Activated naive CD4-positive, alpha-beta T cell treated with anti-CD3 and anti-CD28 coated beads, Interleukin-2, amount 50 U/mL, for 24 hours (primary cell): ENCODE data around the gene SLC44A5.
"Not testable (repeated sequence)": the region's sequence is repeated elsewhere in the genome, so short reads cannot be mapped to it uniquely, and the experiment has no call there.

Experiments used
- H3K27ac Mint-ChIP-seq: one replicate; pipeline ENCODE4 v1.8.0; 2021; ENCODE audit warnings: mild to moderate bottlenecking, mixed read lengths
- H3K27me3 Mint-ChIP-seq: one replicate; pipeline ENCODE4 v1.8.0; 2021; ENCODE audit warnings: mixed read lengths
- H3K36me3 Mint-ChIP-seq: one replicate; pipeline ENCODE4 v1.8.0; 2021; ENCODE audit warnings: mixed read lengths
- H3K4me1 Mint-ChIP-seq: one replicate; pipeline ENCODE4 v1.8.0; 2021; ENCODE audit warnings: mixed read lengths
- H3K4me3 Mint-ChIP-seq: one replicate; pipeline ENCODE4 v1.8.0; 2021; ENCODE audit warnings: mild to moderate bottlenecking, mixed read lengths
- H3K9me3 Mint-ChIP-seq: one replicate; pipeline ENCODE4 v1.8.0; 2021; ENCODE audit warnings: mixed read lengths

The SLC44A5 gene

DNA sequence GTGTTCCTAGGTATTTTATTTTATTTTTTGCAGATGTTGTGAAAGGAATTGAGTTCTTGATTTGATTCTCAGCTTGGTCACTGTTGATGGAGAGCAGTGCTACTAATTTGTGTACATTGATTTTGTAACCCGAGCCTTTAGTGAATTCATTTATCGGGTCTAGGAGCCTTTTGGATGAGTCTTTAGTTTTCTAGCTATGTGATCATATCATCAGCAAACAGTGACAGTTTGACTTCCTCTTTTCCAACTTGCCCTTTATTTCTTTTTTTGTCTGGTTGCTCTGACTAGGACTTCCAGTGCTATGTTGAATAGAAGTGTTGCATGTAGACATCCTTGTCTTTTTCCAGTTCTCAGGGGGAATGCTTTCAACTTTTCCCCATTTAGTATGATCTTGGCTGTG lies 337.8 kb downstream of the SLC44A5 start:
- Mint-ChIP-seq H3K27ac (no peak overlapping the region), H3K27me3 (no peaks in the 10 kb centered on the region), H3K4me1 (no peaks in the 10 kb centered on the region)

DNA sequence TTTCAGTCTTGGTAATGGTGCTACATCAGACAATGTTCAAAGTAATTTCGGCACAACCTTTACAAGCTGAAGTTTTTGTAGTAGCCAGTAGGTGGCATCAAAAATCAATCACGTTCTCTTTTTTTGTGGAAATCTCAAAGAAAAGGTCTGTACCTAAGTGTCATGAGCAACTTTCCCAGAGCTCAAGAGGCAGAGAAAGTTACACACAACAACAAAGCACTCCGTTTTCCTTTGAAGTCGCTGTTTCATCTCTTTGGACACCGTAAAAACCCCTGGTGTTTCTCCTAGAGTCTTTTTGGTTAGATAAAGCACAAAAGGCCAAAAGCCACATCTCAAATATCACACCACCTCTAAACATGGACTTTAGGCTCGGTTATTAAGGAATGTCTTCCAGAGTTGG lies 345.1 kb downstream of the SLC44A5 start:
- H3K36me3 Mint-ChIP-seq = no peaks in the 10 kb centered on the region
- H3K27ac Mint-ChIP-seq = no peak overlapping the region
- H3K27me3 Mint-ChIP-seq = no peaks in the 10 kb centered on the region
- H3K4me3 Mint-ChIP-seq = no peak overlapping the region
- H3K9me3 Mint-ChIP-seq = no peaks in the 10 kb centered on the region
- no peaks in the 10 kb centered on the region for H3K4me1 Mint-ChIP-seq

More for the DNA sequence above, 337.8 kb downstream of the SLC44A5 start:
- no peaks in the 10 kb centered on the region for H3K36me3 Mint-ChIP-seq
- no peak overlapping the region for H3K4me3 Mint-ChIP-seq
- no peaks in the 10 kb centered on the region for H3K9me3 Mint-ChIP-seq

DNA sequence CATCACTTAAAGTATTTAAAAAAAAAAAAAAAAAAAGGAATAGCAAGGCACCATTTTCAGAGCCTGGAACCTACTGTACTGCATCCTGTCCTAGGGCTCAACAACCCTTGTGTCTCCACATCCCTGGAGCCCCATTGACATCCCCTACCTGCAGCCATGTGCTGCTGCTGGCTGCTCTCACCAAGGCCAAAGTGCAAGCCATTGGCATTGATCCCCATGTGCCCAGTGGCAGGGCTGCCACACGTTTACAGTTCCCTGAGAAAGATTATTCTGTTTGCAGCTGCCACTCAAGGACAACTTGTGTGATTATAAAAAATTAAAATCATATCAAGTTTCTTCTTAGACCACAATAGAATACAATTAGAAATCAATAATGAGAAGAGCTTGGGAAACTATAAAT lies 346.8 kb downstream of the SLC44A5 start:
- Mint-ChIP-seq H3K4me1 (no peaks in the 10 kb centered on the region), H3K4me3 (no peak overlapping the region), H3K27me3 (no peaks in the 10 kb centered on the region), H3K9me3 (no peaks in the 10 kb centered on the region), H3K27ac (no peak overlapping the region), H3K36me3 (no peaks in the 10 kb centered on the region)

GRCh38 chr1:75263616-75264015 lies 347.3 kb downstream of the SLC44A5 start:
- H3K9me3 Mint-ChIP-seq, H3K4me3 Mint-ChIP-seq, H3K27ac Mint-ChIP-seq, H3K4me1 Mint-ChIP-seq, H3K27me3 Mint-ChIP-seq, H3K36me3 Mint-ChIP-seq: not testable (repeated sequence)

- H3K4me1 Mint-ChIP-seq, H3K36me3 Mint-ChIP-seq, H3K27ac Mint-ChIP-seq, H3K27me3 Mint-ChIP-seq, H3K9me3 Mint-ChIP-seq, H3K4me3 Mint-ChIP-seq: not testable (repeated sequence)
These were observed 349.0 kb downstream of the SLC44A5 start for GRCh38 chr1:75261946-75262345.

- Mint-ChIP-seq H3K9me3 (no peaks in the 10 kb centered on the region), H3K27me3 (no peaks in the 10 kb centered on the region), H3K4me3 (no peak overlapping the region), H3K27ac (no peak overlapping the region), H3K36me3 (no peaks in the 10 kb centered on the region), H3K4me1 (no peaks in the 10 kb centered on the region)
These were observed 352.6 kb downstream of the SLC44A5 start for GRCh38 chr1:75258351-75258750.

DNA sequence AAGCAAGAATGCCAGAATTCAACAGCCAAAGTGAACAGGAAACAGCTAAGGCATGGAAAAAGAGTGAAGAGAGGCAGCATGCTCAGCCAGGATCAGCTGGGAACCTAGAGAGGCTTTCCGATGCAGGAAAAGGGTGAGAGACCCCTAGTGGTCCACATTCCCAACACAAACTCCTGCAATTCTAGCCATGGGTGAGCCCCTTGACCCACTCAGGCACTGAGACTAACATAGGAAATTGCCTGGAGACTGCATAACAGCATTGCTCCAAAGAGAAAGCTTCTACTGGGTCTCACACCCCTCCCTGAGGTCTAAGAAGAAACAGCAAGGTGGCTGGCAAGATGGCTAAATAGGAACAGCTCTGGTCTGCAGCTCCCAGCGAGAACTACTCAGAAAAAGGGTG lies 353.5 kb downstream of the SLC44A5 start:
- no peaks in the 10 kb centered on the region for H3K27me3 Mint-ChIP-seq
- no peak overlapping the region for H3K4me3 Mint-ChIP-seq
- no peaks in the 10 kb centered on the region for H3K36me3 Mint-ChIP-seq
- H3K4me1 Mint-ChIP-seq = no peaks in the 10 kb centered on the region
- H3K27ac Mint-ChIP-seq = no peak overlapping the region
- H3K9me3 Mint-ChIP-seq = no peaks in the 10 kb centered on the region

DNA sequence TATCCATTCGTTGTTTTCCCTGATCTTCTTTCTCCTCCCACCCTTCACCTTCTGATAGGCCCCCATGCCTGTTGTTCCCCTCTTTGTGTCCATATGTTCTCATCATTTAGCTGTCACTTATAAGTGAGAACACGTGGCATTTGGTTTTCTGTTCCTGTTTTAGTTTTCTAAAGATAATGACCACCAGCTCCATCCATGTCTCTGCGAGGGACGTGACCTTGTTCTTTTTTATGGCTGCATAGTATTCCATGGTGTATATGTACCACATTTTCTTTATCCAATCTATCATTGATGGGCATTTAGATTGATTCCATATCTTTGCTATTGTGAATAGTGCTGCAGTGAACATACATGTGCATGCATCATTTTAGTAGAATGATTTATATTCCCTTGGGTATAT lies 360.8 kb downstream of the SLC44A5 start:
- H3K9me3 Mint-ChIP-seq, H3K36me3 Mint-ChIP-seq, H3K4me3 Mint-ChIP-seq, H3K4me1 Mint-ChIP-seq, H3K27me3 Mint-ChIP-seq, H3K27ac Mint-ChIP-seq: not testable (repeated sequence)

GRCh38 chr1:75245239-75245638 lies 365.7 kb downstream of the SLC44A5 start:
- Mint-ChIP-seq H3K27me3 (no peaks in the 10 kb centered on the region), H3K4me3 (no peak overlapping the region), H3K4me1 (no peaks in the 10 kb centered on the region), H3K36me3 (no peaks in the 10 kb centered on the region), H3K27ac (no peak overlapping the region), H3K9me3 (no peaks in the 10 kb centered on the region)

GRCh38 chr1:75243124-75243523 lies 367.8 kb downstream of the SLC44A5 start:
- no peaks in the 10 kb centered on the region for H3K27me3 Mint-ChIP-seq
- H3K27ac Mint-ChIP-seq = no peak overlapping the region
- H3K4me1 Mint-ChIP-seq = no peaks in the 10 kb centered on the region
- H3K36me3 Mint-ChIP-seq = no peaks in the 10 kb centered on the region
- no peak overlapping the region for H3K4me3 Mint-ChIP-seq
- no peaks in the 10 kb centered on the region for H3K9me3 Mint-ChIP-seq

DNA sequence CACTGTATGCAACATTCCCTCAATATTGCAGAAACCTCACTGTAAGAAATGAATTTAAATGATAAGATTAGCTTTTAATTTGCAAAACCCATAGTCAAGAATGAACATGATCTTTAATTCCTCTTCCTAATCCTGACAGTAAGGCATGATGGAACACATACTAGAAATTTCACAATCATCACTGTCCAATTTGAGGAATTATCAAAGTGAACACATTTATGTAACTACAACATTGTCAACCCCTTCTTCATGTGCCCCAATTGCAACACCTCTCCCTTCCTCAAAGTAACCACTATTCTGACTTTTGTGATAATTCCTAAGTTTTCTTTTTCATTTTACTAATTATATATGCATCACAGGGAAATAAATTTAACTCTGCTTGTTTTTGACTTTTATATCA lies 373.6 kb downstream of the SLC44A5 start:
- no peaks in the 10 kb centered on the region for H3K4me1 Mint-ChIP-seq
- H3K36me3 Mint-ChIP-seq = no peaks in the 10 kb centered on the region
- H3K4me3 Mint-ChIP-seq = no peak overlapping the region
- no peaks in the 10 kb centered on the region for H3K27me3 Mint-ChIP-seq
- no peak overlapping the region for H3K27ac Mint-ChIP-seq
- H3K9me3 Mint-ChIP-seq = no peaks in the 10 kb centered on the region

- Mint-ChIP-seq H3K4me3 (no peak overlapping the region), H3K4me1 (no peaks in the 10 kb centered on the region), H3K9me3 (no peaks in the 10 kb centered on the region), H3K27ac (no peak overlapping the region), H3K36me3 (no peaks in the 10 kb centered on the region), H3K27me3 (no peaks in the 10 kb centered on the region)
These were observed 376.4 kb downstream of the SLC44A5 start for GRCh38 chr1:75234562-75234961.

- no peaks in the 10 kb centered on the region for H3K27me3 Mint-ChIP-seq
- H3K4me3 Mint-ChIP-seq = no peak overlapping the region
- no peaks in the 10 kb centered on the region for H3K36me3 Mint-ChIP-seq
- no peak overlapping the region for H3K27ac Mint-ChIP-seq
- no peaks in the 10 kb centered on the region for H3K4me1 Mint-ChIP-seq
- no peaks in the 10 kb centered on the region for H3K9me3 Mint-ChIP-seq
These were observed 377.5 kb downstream of the SLC44A5 start for GRCh38 chr1:75233302-75233929.

GRCh38 chr1:75220072-75220471 lies 390.8 kb downstream of the SLC44A5 start:
- no peak overlapping the region for H3K4me3 Mint-ChIP-seq
- no peak overlapping the region for H3K27ac Mint-ChIP-seq
- no peaks in the 10 kb centered on the region for H3K9me3 Mint-ChIP-seq
- no peaks in the 10 kb centered on the region for H3K36me3 Mint-ChIP-seq
- H3K27me3 Mint-ChIP-seq = no peaks in the 10 kb centered on the region
- no peaks in the 10 kb centered on the region for H3K4me1 Mint-ChIP-seq

GRCh38 chr1:75214017-75214416 lies 396.9 kb downstream of the SLC44A5 start:
- Mint-ChIP-seq H3K27me3 (no peaks in the 10 kb centered on the region), H3K4me3 (no peak overlapping the region), H3K9me3 (no peaks in the 10 kb centered on the region), H3K4me1 (no peaks in the 10 kb centered on the region), H3K27ac (no peak overlapping the region), H3K36me3 (no peaks in the 10 kb centered on the region)

- Mint-ChIP-seq H3K4me3 (no peak overlapping the region), H3K27ac (no peak overlapping the region), H3K36me3 (no peaks in the 10 kb centered on the region), H3K27me3 (no peaks in the 10 kb centered on the region), H3K4me1 (no peaks in the 10 kb centered on the region), H3K9me3 (no peaks in the 10 kb centered on the region)
These were observed 399.3 kb downstream of the SLC44A5 start for GRCh38 chr1:75211648-75212047.

- H3K4me3 Mint-ChIP-seq = no peak overlapping the region
- no peak overlapping the region for H3K27ac Mint-ChIP-seq
- H3K27me3 Mint-ChIP-seq = no peaks in the 10 kb centered on the region
- no peaks in the 10 kb centered on the region for H3K9me3 Mint-ChIP-seq
- no peaks in the 10 kb centered on the region for H3K36me3 Mint-ChIP-seq
- H3K4me1 Mint-ChIP-seq = no peaks in the 10 kb centered on the region
These were observed 402.1 kb downstream of the SLC44A5 start for GRCh38 chr1:75208862-75209261.
